PC-3 (cell line): ENCODE results near the gene TTC39B.

ENCODE experiments used
- CTCF ChIP-seq: fragments of 300-600 bp; sonication (generic); conservative IDR thresholded peaks from 2 replicates; pipeline ENCODE4 v1.5.1; 2017; ENCODE audit warnings: antibody characterized with exemption, low read depth, mild to moderate bottlenecking, low read length
- EZH2 ChIP-seq: fragments of 300-600 bp; sonication (generic); IDR thresholded peaks from one replicate; pipeline ENCODE4 v1.6.1; 2017; ENCODE audit warnings: antibody characterized with exemption, mild to moderate bottlenecking, low read length; ENCODE audit not compliant: unreplicated experiment
- EZH2phosphoT487 ChIP-seq: fragments of 300-600 bp; sonication (generic); IDR thresholded peaks from 2 replicates; pipeline ENCODE4 v1.6.1; 2018; ENCODE audit warnings: mild to moderate bottlenecking, antibody characterized with exemption, low read length, borderline replicate concordance

GRCh38 chr9:15256426-15256825, 50.6 kb downstream of the TTC39B start:
- TF ChIP-seq CTCF (no peak), EZH2 (no peak), EZH2phosphoT487 (no peak)
